HG03060 (cell line): ENCODE measurements around the gene IP6K1.
"Not testable (repeated sequence)": the region's sequence is repeated elsewhere in the genome, so short reads cannot be mapped to it uniquely, and the experiment has no call there.

Source experiments
- ATAC-seq: cut with Tn5 transposase; IDR thresholded peaks from one replicate; pipeline ENCODE4 v1.9.1; 2021; ENCODE audit warnings: low read depth, moderate number of reproducible peaks; ENCODE audit not compliant: unreplicated experiment

Gene IP6K1

DNA sequence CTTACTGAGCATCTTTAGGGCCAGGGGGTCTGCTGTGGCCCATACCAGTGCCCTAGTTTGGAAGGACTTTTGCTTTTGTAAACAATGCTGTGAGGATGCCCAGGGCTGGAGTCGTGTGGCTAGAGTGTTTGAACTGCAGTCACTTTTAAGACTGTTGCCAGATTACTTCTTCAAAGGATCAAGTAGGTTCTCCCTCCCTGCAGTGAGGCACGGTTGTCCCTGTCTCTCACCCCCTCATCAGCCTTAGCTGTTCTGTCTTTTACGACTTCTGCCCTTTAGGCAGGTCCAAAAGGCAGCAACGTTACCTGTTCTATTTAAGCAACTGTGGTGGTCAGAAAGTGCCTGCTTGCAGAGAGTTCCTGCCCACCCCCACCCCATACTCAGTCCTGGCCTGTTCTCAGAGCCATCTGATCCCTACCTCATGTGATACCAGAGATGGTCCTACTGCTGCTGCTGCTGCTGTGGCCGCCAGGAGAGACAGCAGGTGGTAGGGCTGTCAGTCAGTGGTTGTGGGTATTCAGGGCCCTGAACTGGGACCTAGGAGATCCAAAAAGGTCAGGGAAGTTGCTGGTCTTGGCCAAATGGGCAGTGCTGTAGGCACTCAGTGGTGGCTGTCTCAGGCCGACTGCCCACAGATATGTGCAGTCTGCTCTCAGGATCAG, 91.8 kb downstream of the IP6K1 start:
- ATAC-seq, result not testable (repeated sequence)

GRCh38 chr3:49691481-49691880, 94.9 kb downstream of the IP6K1 start:
- ATAC-seq, result not testable (repeated sequence)

DNA sequence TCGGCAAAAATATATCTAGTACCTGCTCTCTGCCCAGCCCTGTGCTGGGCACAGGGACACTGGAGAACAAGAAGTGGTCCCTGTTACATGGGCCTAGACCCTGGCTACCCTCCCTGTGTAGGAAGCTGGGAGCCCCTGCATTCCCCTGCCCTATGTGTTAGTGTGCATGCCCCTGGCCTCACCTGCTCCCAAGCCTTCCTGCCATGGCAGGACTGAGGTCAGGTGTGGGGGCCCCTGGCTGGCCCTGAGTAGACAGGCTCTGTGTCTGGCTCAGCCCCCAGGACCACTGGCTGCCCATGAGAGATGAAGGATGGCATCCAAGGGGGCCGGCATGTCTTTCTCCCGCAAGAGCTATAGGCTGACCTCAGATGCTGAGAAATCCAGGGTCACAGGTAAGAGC, 95.5 kb downstream of the IP6K1 start:
- ATAC-seq, result not testable (repeated sequence)

- ATAC-seq, result not testable (repeated sequence)
Observed at GRCh38 chr3:49689908-49690624, 96.3 kb downstream of the IP6K1 start.

DNA sequence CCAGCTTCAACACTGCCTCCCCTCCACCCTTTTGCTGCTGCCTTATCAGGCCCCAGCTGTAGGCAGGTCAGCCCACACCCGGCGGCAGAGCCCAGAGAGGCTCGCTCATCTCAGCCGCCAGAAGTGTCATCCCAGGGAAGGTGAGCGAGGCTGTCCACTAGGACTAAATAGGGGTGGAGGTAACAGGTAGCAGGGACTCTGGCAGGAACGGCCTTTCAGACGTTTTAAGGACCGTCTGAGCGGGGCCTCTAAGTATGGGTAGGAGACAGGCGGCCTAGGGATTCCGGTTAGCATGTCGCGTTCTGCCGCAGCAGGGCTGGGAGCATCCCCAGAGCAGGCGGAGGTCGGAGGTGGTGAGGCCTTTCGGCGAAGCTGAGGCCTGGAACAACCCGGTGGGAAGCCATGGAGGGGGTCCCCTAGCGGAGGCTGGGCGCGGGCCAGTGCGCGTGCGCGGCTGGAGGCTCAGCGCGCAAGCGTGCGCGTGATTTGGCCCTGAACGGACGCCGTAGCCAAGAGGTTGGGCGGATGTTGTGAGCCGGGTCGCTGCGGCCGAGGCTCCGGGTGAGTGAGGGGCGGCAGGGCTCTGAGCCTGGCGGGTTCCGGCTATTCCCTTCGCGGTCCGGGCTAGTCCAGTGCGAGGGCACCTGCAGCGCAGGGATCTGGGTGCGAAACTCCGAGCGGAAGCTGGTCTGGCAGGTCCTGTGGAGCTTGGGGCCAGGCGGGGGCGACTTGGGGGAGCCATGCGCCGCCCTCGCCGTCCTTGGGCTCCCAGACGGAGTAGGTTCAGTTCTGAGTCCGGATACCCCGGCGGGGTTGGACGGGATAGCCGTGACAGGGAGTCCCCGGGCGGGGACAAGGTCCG, 97.1 kb downstream of the IP6K1 start, which contains the start of the genes MST1 and RNF123:
MST1 (minus strand) TSS at position 429 of the 862 bp plus-strand sequence. CDS start 783 bp downstream, outside the sequence.
RNF123 (plus strand) TSS at position 512 of the 862 bp plus-strand sequence. CDS start 1,609 bp downstream, outside the sequence.
- ATAC-seq, result no peak

- not testable (repeated sequence) for ATAC-seq
Observed at GRCh38 chr3:49688338-49689045, 97.8 kb downstream of the IP6K1 start.

DNA sequence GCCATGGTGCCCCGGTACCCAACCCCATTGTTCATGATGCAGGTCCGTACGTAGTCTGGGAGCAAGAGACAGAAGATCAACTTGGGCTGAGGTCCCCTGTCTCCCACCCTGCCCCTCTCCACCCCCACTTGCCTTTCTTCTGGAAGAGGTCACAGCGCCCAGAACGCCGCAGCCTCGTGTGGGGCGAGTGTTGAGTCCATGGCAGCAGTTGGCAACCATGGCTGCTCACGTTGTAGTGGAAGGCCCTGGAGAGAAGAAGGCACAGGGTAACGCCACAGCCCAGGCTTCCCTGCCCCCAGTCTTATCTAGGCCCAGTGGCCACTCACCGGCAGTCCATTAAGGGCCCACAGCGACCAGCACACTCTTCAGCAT, 98.9 kb downstream of the IP6K1 start:
- not testable (repeated sequence) for ATAC-seq

- ATAC-seq, result not testable (repeated sequence)
Observed at GRCh38 chr3:49686769-49687423, 99.4 kb downstream of the IP6K1 start.

- ATAC-seq, result not testable (repeated sequence)
Observed at GRCh38 chr3:49686346-49686745, 100.0 kb downstream of the IP6K1 start.

GRCh38 chr3:49685846-49686245, 100.5 kb downstream of the IP6K1 start:
- ATAC-seq, result not testable (repeated sequence)

GRCh38 chr3:49685103-49685502, 101.2 kb downstream of the IP6K1 start:
- not testable (repeated sequence) for ATAC-seq

DNA sequence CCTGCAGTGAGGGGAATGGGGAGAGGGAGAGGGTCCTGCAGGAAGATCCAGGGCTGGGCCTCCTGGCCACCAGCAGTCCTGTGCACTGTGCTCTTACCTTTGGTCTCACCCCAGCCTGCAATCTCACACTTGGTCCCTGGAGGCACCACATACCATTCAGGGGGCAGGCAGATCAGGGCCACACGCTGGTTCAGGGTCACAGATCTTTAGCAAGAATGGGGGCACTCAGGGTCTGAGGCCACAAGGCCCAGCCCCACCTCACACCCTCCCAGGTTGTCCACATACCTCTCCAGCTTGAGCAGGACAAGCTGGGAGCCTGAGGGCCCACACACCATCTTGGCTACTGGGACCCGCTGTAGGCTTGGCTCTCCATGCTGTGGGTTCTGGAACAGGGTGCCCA, 101.9 kb downstream of the IP6K1 start:
- ATAC-seq, result not testable (repeated sequence)

DNA sequence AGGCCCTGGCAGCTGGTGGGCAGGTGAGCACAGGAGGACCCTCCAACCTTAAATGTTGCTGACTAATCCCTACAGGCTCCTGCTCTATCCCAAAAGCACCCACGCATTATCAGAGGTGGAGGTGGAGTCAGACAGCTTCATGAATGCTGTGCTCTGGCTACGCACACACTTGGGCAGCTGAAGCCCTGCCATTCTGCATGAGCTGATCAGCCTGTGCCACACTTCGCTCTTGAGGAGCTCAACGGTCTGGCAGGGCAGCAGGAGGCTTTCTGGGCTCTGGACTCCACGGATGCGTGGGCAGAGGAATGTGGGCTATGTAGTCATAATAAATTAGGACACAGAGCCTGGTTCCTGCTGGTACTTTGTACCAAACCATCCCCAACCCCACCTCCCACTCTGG, 103.2 kb downstream of the IP6K1 start:
- ATAC-seq, result no peak

DNA sequence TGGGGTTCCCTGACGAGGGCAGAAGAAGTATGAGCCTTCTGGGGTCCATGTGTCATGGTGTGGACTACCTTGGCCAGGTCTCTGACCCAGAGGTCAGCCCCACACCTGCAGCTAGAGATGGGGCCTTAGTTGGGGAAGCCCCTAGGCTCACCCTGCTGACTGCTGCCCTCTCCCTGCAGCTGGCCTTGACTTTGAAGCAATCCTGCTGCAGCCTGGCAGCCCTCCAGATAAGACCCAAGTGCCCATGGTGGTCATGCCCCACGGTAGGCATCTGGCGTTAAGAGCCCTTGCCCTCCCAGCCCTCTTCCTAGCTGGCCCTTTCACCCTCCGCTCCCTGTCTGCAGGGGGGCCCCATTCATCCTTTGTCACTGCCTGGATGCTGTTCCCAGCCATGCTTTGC, 104.8 kb downstream of the IP6K1 start:
- no peak for ATAC-seq

DNA sequence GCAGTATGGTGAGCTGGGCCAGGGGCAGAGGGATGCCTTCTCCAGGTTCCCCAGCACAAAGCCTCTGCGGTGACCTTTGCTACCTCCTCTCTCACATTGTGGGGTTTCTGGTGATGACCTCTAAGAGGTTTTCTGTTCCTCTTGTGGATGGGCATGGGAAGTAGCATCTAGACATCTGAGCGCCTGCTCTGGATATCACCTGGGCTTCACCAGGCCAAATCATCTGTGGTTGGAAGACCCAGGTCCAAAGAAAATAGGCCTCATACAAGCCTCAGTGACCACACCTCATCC, 105.2 kb downstream of the IP6K1 start:
- ATAC-seq, result no peak

DNA sequence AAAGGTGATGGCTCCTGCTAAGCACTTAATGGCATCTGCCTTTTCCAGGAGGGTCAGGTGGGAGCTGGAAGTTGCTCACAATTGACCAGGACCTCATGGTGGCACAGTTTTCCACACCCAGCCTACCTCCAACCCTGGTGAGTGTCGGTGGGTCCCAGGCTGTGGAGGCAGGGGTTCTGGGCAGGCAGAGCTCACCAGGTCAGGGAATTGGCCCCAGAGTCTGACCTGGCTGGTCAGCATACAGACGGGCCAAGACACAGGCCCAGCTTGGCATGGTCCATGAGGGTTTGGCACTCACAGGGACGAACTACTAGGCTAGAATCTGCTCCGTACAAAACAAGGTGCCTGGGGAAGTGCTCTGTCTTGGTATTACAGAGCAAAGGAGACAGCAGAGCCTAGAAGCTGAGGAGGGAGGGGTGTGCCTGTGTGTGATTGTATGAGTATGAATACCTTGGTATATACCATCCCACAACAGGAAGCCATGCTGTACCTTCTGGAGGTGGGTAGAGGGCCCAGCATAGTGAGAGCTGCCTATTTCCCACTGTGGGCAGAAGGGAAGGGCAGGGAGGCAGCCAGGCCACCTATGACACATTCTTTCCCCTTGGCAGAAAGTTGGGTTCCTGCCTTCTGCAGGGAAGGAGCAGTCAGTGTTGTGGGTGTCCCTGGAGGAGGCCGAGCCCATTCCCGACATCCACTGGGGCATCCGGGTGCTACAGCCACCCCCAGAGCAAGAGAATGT, 105.7 kb downstream of the IP6K1 start:
- no peak for ATAC-seq

- ATAC-seq, result no peak
Observed at GRCh38 chr3:49675912-49676311, 110.4 kb downstream of the IP6K1 start.

DNA sequence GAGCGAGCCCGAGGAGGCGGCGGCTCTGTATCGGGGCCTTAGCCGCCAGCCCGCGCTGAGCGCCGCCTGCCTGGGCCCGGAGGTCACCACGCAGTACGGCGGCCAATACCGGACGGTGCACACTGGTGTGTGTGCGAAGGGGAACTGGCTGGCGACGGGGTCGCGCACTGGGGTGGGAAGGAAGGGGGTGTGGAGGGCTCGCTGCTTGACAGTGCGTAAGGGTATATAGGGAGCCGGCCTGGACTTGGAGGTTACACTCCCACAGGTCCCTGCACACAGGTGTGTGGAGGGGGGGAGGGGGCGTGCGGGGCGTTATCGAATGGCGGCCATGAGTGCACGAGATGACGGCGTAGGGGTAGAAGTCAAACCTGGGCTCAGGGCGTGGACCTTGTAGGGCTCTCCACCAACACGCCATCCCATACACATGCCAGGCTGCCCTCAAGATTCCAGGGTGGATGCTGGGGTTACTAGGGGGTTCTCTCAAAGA, 111.8 kb downstream of the IP6K1 start:
- no peak for ATAC-seq
